ENCODE results near the gene LRP1B.
"Not testable (repeated sequence)": the region's sequence is repeated elsewhere in the genome, so short reads cannot be mapped to it uniquely, and the experiment has no call there.

The LRP1B gene

GRCh38 chr2:141015341-141016047, 1115.3 kb downstream of the LRP1B start:
- peak; percentile 11 for DNase-seq (ENCODE audit: low read depth)

GRCh38 chr2:141003967-141004657, 1126.7 kb downstream of the LRP1B start:
- no peak for DNase-seq (ENCODE audit: low read depth)

- no peak for DNase-seq (ENCODE audit: low read depth)
Observed at GRCh38 chr2:141001750-141002149, 1129.1 kb downstream of the LRP1B start.

GRCh38 chr2:140998577-140998976, 1132.2 kb downstream of the LRP1B start:
- no peak for DNase-seq (ENCODE audit: low read depth)

- no peak for DNase-seq (ENCODE audit: low read depth)
Observed at GRCh38 chr2:140998017-140998416, 1132.8 kb downstream of the LRP1B start.

- DNase-seq (ENCODE audit: low read depth): no peak
Observed at GRCh38 chr2:140994856-140995255, 1136.0 kb downstream of the LRP1B start.

- peak; percentile 83 for DNase-seq (ENCODE audit: low read depth)
Observed at GRCh38 chr2:140990416-140990815, 1140.4 kb downstream of the LRP1B start.

- DNase-seq (ENCODE audit: low read depth): no peak
Observed at GRCh38 chr2:140988597-140988996, 1142.2 kb downstream of the LRP1B start.

GRCh38 chr2:140986456-140986855, 1144.4 kb downstream of the LRP1B start:
- DNase-seq (ENCODE audit: low read depth): no peak

- DNase-seq (ENCODE audit: low read depth): no peak
Observed at GRCh38 chr2:140975237-140975636, 1155.6 kb downstream of the LRP1B start.

GRCh38 chr2:140972724-140973123, 1158.1 kb downstream of the LRP1B start:
- no peak for DNase-seq (ENCODE audit: low read depth)

GRCh38 chr2:140964324-140964723, 1166.5 kb downstream of the LRP1B start:
- not testable (repeated sequence) for DNase-seq (ENCODE audit: low read depth)

- no peak for DNase-seq (ENCODE audit: low read depth)
Observed at GRCh38 chr2:140949932-140950331, 1180.9 kb downstream of the LRP1B start.

GRCh38 chr2:140947236-140947635, 1183.6 kb downstream of the LRP1B start:
- DNase-seq (ENCODE audit: low read depth): no peak

- DNase-seq (ENCODE audit: low read depth): no peak
Observed at GRCh38 chr2:140943867-140944266, 1186.9 kb downstream of the LRP1B start.

- DNase-seq (ENCODE audit: low read depth): no peak
Observed at GRCh38 chr2:140942284-140942683, 1188.5 kb downstream of the LRP1B start.

GRCh38 chr2:140929849-140930248, 1201.0 kb downstream of the LRP1B start:
- no peak for DNase-seq (ENCODE audit: low read depth)

GRCh38 chr2:140918426-140918825, 1212.4 kb downstream of the LRP1B start:
- no peak for DNase-seq (ENCODE audit: low read depth)

GRCh38 chr2:140916410-140916809, 1214.4 kb downstream of the LRP1B start:
- no peak for DNase-seq (ENCODE audit: low read depth)

- DNase-seq (ENCODE audit: low read depth): no peak
Observed at GRCh38 chr2:140910683-140911082, 1220.1 kb downstream of the LRP1B start.

- DNase-seq (ENCODE audit: low read depth): no peak
Observed at GRCh38 chr2:140905083-140905781, 1225.6 kb downstream of the LRP1B start.

- DNase-seq (ENCODE audit: low read depth): no peak
Observed at GRCh38 chr2:140895378-140895777, 1235.4 kb downstream of the LRP1B start.

GRCh38 chr2:140893685-140894084, 1237.1 kb downstream of the LRP1B start:
- no peak for DNase-seq (ENCODE audit: low read depth)

Data from GM04503 (cell line).